Measurements from ENCODE around the gene TIMM10.

GRCh38 chr11:57546869-57547475 lies 16.4 kb upstream of the TIMM10 start:
- TF ChIP-seq CTCF (IDR thresholded peaks at IDR 0.05; ENCODE audit: borderline replicate concordance, extremely low read depth, low read length, poor library complexity, severe bottlenecking) (no peak), EZH2 (IDR thresholded peaks at IDR 0.05; ENCODE audit: borderline replicate concordance, low read depth, low read length, severe bottlenecking) (no peak)
